Measurements from ENCODE around the gene CPA2.

Gene CPA2

GRCh38 chr7:130293521-130293920 is 26.9 kb downstream of the CPA2 start:
- no peak for DNase-seq (ENCODE audit: low spot score)
- TF ChIP-seq CTCF (IDR thresholded peaks at IDR 0.05; ENCODE audit: extremely low read depth, insufficient read depth, missing control alignments) = no peak
- in situ Hi-C loops (cut with MboI; ENCODE audit: low pct_unique_long_range_greater_than_20kb, low sequenced_read_pairs, unreplicated experiment) = no loop called here

GRCh38 chr7:130294314-130294713 is 27.7 kb downstream of the CPA2 start:
- in situ Hi-C loops (cut with MboI; ENCODE audit: low pct_unique_long_range_greater_than_20kb, low sequenced_read_pairs, unreplicated experiment) = no loop called here
- TF ChIP-seq CTCF (IDR thresholded peaks at IDR 0.05; ENCODE audit: extremely low read depth, insufficient read depth, missing control alignments) = no peak
- DNase-seq (ENCODE audit: low spot score) = no peak

- in situ Hi-C loops (cut with MboI; ENCODE audit: low pct_unique_long_range_greater_than_20kb, low sequenced_read_pairs, unreplicated experiment) = no loop called here
- no peak for TF ChIP-seq CTCF (IDR thresholded peaks at IDR 0.05; ENCODE audit: extremely low read depth, insufficient read depth, missing control alignments)
- DNase-seq (ENCODE audit: low spot score) = no peak
Measured at GRCh38 chr7:130296221-130296951, 29.7 kb downstream of the CPA2 start.

- in situ Hi-C loops (cut with MboI; ENCODE audit: low pct_unique_long_range_greater_than_20kb, low sequenced_read_pairs, unreplicated experiment) = no loop called here
- TF ChIP-seq CTCF (IDR thresholded peaks at IDR 0.05; ENCODE audit: extremely low read depth, insufficient read depth, missing control alignments) = no peak
- no peak for DNase-seq (ENCODE audit: low spot score)
Measured at GRCh38 chr7:130297628-130298543, 31.2 kb downstream of the CPA2 start.

- in situ Hi-C loops (cut with MboI; ENCODE audit: low pct_unique_long_range_greater_than_20kb, low sequenced_read_pairs, unreplicated experiment) = no loop called here
- TF ChIP-seq CTCF (IDR thresholded peaks at IDR 0.05; ENCODE audit: extremely low read depth, insufficient read depth, missing control alignments) = no peak
- DNase-seq (ENCODE audit: low spot score) = no peak
Measured at GRCh38 chr7:130298544-130299326, 32.1 kb downstream of the CPA2 start.

GRCh38 chr7:130299866-130300265 is 33.2 kb downstream of the CPA2 start:
- in situ Hi-C loops (cut with MboI; ENCODE audit: low pct_unique_long_range_greater_than_20kb, low sequenced_read_pairs, unreplicated experiment) = no loop called here
- TF ChIP-seq CTCF (IDR thresholded peaks at IDR 0.05; ENCODE audit: extremely low read depth, insufficient read depth, missing control alignments) = no peak

More at GRCh38 chr7:130299866-130300265, 33.2 kb downstream of the CPA2 start:
- no peak for DNase-seq (ENCODE audit: low spot score)

Data from GM13977 (cell line).